Kidney (tissue), 14 donors: Measurements from ENCODE around the gene DRD2. TPM values are rescaled to one million over a fixed set of nuclear protein-coding genes. Genes with fewer than 3 reads are reported as not detected.

ENCODE experiments used
- DNase-seq, 5 donors: peaks; one replicate each; pipeline ENCODE4 v3.0.0-alpha.2; 2013 to 2020
- FAIRE-seq: peaks from 2 replicates; lab custom pipeline; 2012; peaks lifted over from hg19 to GRCh38; lab: Jason Lieb, UNC
- H3K27ac ChIP-seq, 2 donors: one replicate each; pipeline ENCODE4 v1.7.0; 2013; ENCODE audit warnings: low read depth in 2 of 2, low read length in 2 of 2, inconsistent platforms in 1 of 2
- H3K27me3 ChIP-seq: one replicate; pipeline ENCODE4 v1.7.1; 2013; ENCODE audit warnings: low read length, inconsistent platforms; ENCODE audit not compliant: control insufficient read depth, insufficient read depth
- H3K36me3 ChIP-seq, 3 donors: one replicate each; pipeline versions ENCODE4 v1.7.0 to v1.7.1; 2013; ENCODE audit warnings: low read length in 3 of 3, control low read depth in 1 of 3, inconsistent platforms in 1 of 3; ENCODE audit not compliant: insufficient read depth in 3 of 3, control insufficient read depth in 2 of 3
- H3K4me1 ChIP-seq, 3 donors: one replicate each; pipeline versions ENCODE4 v1.7.0 to v1.7.1; 2013; ENCODE audit warnings: low read length in 3 of 3, inconsistent platforms in 1 of 3, low read depth in 1 of 3; ENCODE audit not compliant: control insufficient read depth in 2 of 3, insufficient read depth in 2 of 3
- H3K4me3 ChIP-seq, 3 donors: one replicate each; pipeline versions ENCODE4 v1.7.0 to v1.8.1; 2013; ENCODE audit warnings: low read length in 3 of 3, control low read depth in 1 of 3, inconsistent platforms in 1 of 3
- H3K9ac ChIP-seq, 3 donors: one replicate each; pipeline versions ENCODE4 v1.7.0 to v1.7.1; 2013; ENCODE audit warnings: low read length in 3 of 3, control low read depth in 1 of 3, inconsistent platforms in 1 of 3
- H3K9me3 ChIP-seq, 3 donors: one replicate each; pipeline versions ENCODE4 v1.7.0 to v1.7.1; 2013; ENCODE audit warnings: low read length in 3 of 3, control low read depth in 1 of 3, inconsistent platforms in 1 of 3; ENCODE audit not compliant: control insufficient read depth in 2 of 3, insufficient read depth in 1 of 3
- intact Hi-C: fragments of 100-400 bp; cut with DNase I; formaldehyde crosslinking; loops from one replicate; pipeline ENCODE4 v1.11.1; 2022
- polyA plus RNA-seq: library from polyadenylated mRNA; stranded (reverse); fragments of 350-450 nt; fragmentation: Illumina TruSeq; extraction: RNeasy Lipid Tissue Mini Kit (QIAGEN cat#74804); gene quantifications from one replicate; pipeline ENCODE4 v1.2.3, GENCODE V29; 2014; ENCODE audit warnings: low read depth, low replicate concordance; ENCODE audit not compliant: insufficient read depth
- total RNA-seq: library from RNA; stranded (reverse); fragmentation: NEBNext Ultra II Directional; extraction: Animal tissue kit (Norgen Biotek cat#: 25700); gene quantifications from one replicate; pipeline ENCODE4 v1.2.1, GENCODE V29; 2021
- TF ChIP-seq, protein P1 (sequence below): IDR thresholded peaks from 3 replicates; pipeline ENCODE4 v1.5.1; 2012; ENCODE audit warnings: mild to moderate bottlenecking, moderate library complexity, borderline replicate concordance; ENCODE audit not compliant: insufficient read depth; ENCODE audit errors: extremely low read depth
- donor health status: control.
- donor health status: control.
- donor health status: control.
- donor health status: control.
- donor health status: control.
- donor health status: DM: yes; HTN: yes; CAD: no.
- donor health status: Normal renal cell carcinoma (clear cell type).

The DRD2 gene
- total and polyA plus RNA-seq, 2 donors from 2014 or later: 0.31 to 0.47 TPM

DNA sequence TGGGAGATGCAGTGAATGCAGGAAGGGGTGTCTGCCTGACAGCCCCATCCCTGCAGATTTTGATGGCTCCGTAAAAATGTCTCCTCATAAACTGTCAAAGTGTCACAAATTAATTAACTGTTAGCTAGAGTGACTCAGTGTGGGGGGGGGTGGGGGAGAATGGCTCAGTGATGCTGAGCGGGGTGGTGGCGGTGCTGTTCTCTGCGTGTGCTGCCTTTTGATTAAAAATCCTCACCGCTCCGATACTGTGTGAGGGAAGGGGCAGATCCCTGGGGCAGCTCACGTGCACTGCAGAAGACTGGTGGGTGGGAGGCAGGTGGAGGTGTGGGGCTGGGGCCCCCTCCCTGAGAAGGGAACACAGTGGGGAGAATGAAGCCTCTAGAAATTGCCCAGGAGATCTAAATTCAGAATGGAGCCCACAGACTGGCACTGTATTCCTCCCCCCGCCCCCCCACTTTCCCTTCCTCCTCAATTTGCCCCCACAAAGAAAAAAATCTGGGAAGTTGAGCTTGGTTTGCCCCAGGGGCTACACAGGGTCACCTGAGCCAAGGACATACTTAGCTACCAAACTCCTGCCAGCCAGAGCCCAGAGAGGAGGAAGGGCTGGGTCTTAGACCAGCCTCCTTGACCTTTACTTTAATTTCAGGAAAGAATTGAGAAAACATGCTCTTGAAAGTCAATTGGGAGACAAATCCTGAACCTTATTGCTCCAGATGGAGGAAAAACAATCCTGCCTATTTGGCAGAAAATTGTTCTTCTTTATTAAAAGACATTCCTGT, 39.8 kb downstream of the DRD2 start:
- TF ChIP-seq, protein P1, sequence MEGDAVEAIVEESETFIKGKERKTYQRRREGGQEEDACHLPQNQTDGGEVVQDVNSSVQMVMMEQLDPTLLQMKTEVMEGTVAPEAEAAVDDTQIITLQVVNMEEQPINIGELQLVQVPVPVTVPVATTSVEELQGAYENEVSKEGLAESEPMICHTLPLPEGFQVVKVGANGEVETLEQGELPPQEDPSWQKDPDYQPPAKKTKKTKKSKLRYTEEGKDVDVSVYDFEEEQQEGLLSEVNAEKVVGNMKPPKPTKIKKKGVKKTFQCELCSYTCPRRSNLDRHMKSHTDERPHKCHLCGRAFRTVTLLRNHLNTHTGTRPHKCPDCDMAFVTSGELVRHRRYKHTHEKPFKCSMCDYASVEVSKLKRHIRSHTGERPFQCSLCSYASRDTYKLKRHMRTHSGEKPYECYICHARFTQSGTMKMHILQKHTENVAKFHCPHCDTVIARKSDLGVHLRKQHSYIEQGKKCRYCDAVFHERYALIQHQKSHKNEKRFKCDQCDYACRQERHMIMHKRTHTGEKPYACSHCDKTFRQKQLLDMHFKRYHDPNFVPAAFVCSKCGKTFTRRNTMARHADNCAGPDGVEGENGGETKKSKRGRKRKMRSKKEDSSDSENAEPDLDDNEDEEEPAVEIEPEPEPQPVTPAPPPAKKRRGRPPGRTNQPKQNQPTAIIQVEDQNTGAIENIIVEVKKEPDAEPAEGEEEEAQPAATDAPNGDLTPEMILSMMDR: no peak
- no peaks in the 10 kb centered on the region for H3K9me3 ChIP-seq
- H3K27ac ChIP-seq: no peak overlapping the region
- DNase-seq: no peak
- intact Hi-C loops: no loop called here
- H3K36me3 ChIP-seq: no peaks in the 10 kb centered on the region
- no peaks in the 10 kb centered on the region for H3K4me1 ChIP-seq
- no peaks in the 10 kb centered on the region for H3K27me3 ChIP-seq
- H3K4me3 ChIP-seq: no peak overlapping the region
- no peak for FAIRE-seq
- no peak overlapping the region for H3K9ac ChIP-seq

DNA sequence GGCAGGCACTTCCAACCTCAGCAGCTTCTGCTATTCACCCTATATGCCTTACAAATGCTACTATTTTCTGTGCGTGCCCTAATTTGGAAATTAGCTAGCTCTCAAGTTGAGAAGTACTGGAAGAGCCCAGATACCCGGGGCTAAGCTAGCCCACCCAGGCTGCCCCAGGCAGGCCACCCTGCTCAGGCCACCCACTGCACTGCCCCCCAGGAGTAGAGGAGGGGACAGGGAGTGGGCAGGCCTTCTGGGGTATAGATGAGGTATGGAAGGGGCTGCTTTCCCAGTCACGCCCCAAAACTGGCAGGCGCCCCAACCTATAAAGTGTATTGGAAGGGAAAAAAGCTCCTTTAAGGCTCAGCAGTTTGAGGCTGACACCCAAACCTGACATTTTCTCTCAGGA, 43.5 kb downstream of the DRD2 start:
- Histone ChIP-seq H3K9ac (no peak overlapping the region), H3K4me1 (no peaks in the 10 kb centered on the region), H3K27me3 (no peaks in the 10 kb centered on the region), H3K4me3 (no peak overlapping the region), H3K27ac (no peak overlapping the region), H3K36me3 (no peaks in the 10 kb centered on the region), H3K9me3 (no peaks in the 10 kb centered on the region)
- DNase-seq: no peak
- TF ChIP-seq, protein P1: no peak
- FAIRE-seq: no peak
- intact Hi-C loops: no loop called here

DNA sequence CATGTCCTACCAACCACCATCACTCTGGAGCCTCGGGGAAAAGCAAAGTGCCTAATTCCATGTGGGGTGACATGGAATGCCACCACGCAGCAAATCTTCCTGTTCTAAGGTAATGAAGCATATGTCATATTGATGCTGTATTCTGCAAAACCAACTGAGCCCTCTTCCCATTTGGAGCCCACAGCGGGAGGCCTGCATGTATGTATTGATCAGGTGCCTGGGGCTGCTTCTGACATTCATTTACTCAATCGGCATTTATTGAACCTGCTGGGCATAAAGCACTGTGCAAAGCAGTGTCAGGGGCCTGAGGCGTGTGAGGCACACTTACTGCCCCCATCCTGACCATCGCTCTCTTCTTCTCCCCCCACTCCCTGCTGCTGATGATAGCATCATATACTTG, 48.5 kb downstream of the DRD2 start:
- intact Hi-C loops: no loop called here
- H3K9ac ChIP-seq: no peak overlapping the region
- no peak for DNase-seq
- H3K27me3 ChIP-seq: no peaks in the 10 kb centered on the region
- H3K4me1 ChIP-seq: no peaks in the 10 kb centered on the region
- H3K27ac ChIP-seq: no peak overlapping the region
- no peaks in the 10 kb centered on the region for H3K36me3 ChIP-seq
- no peak for FAIRE-seq
- H3K9me3 ChIP-seq: no peaks in the 10 kb centered on the region
- no peak overlapping the region for H3K4me3 ChIP-seq
- TF ChIP-seq, protein P1: no peak
